Measurements from ENCODE around the gene CHST3.

CHST3 gene

GRCh38 chr10:72010234-72010973 is 46.2 kb downstream of the CHST3 start:
- no peak for DNase-seq (ENCODE audit: low read depth, low spot score)

- no peak for DNase-seq (ENCODE audit: low read depth, low spot score)
Observed at GRCh38 chr10:72011016-72011415, 46.8 kb downstream of the CHST3 start.

GRCh38 chr10:72011468-72011867 is 47.3 kb downstream of the CHST3 start:
- DNase-seq (ENCODE audit: low read depth, low spot score) = no peak

- no peak for DNase-seq (ENCODE audit: low read depth, low spot score)
Observed at GRCh38 chr10:72011976-72012512, 47.8 kb downstream of the CHST3 start.

GRCh38 chr10:72012796-72013195 is 48.6 kb downstream of the CHST3 start:
- no peak for DNase-seq (ENCODE audit: low read depth, low spot score)

- DNase-seq (ENCODE audit: low read depth, low spot score) = no peak
Observed at GRCh38 chr10:72013202-72013945, 49.2 kb downstream of the CHST3 start.

- DNase-seq (ENCODE audit: low read depth, low spot score) = no peak
Observed at GRCh38 chr10:72014197-72014596, 50.0 kb downstream of the CHST3 start.

- DNase-seq (ENCODE audit: low read depth, low spot score) = no peak
Observed at GRCh38 chr10:72014785-72015480, 50.7 kb downstream of the CHST3 start.

GRCh38 chr10:72015841-72016240 is 51.6 kb downstream of the CHST3 start:
- no peak for DNase-seq (ENCODE audit: low read depth, low spot score)

GRCh38 chr10:72016608-72017300 is 52.6 kb downstream of the CHST3 start:
- DNase-seq (ENCODE audit: low read depth, low spot score) = no peak

- no peak for DNase-seq (ENCODE audit: low read depth, low spot score)
Observed at GRCh38 chr10:72019085-72019876, 55.1 kb downstream of the CHST3 start.

GRCh38 chr10:72020914-72021809 is 57.0 kb downstream of the CHST3 start:
- no peak for DNase-seq (ENCODE audit: low read depth, low spot score)

GRCh38 chr10:72022228-72022627 is 58.0 kb downstream of the CHST3 start:
- no peak for DNase-seq (ENCODE audit: low read depth, low spot score)

GRCh38 chr10:72024596-72024995 is 60.4 kb downstream of the CHST3 start:
- no peak for DNase-seq (ENCODE audit: low read depth, low spot score)

- DNase-seq (ENCODE audit: low read depth, low spot score) = no peak
Observed at GRCh38 chr10:72025400-72025799, 61.2 kb downstream of the CHST3 start.

- DNase-seq (ENCODE audit: low read depth, low spot score) = no peak
Observed at GRCh38 chr10:72025832-72026231, 61.6 kb downstream of the CHST3 start.

GRCh38 chr10:72026278-72027111 is 62.3 kb downstream of the CHST3 start:
- DNase-seq (ENCODE audit: low read depth, low spot score) = no peak

- no peak for DNase-seq (ENCODE audit: low read depth, low spot score)
Observed at GRCh38 chr10:72027498-72027897, 63.3 kb downstream of the CHST3 start.

- DNase-seq (ENCODE audit: low read depth, low spot score) = no peak
Observed at GRCh38 chr10:72029414-72029813, 65.2 kb downstream of the CHST3 start.

All from smooth muscle cell of the brain vasculature (primary cell).